SK-N-SH treated with all-trans-retinoic acid at 6 μM for 48 hours (cell line): ENCODE results near the gene RALBP1.

Source experiments
- ESRRG ChIP-seq: fragments of 250-450 bp; sonication (Bioruptor Pico); IDR thresholded peaks from 2 replicates; pipeline ENCODE4 v1.6.1; 2021; ENCODE audit warnings: mild to moderate bottlenecking
- GLIS3 ChIP-seq: fragments of 250-450 bp; sonication (Bioruptor Pico); IDR thresholded peaks from 2 replicates; pipeline ENCODE4 v1.5.0; 2020; ENCODE audit warnings: mild to moderate bottlenecking, moderate library complexity
- RARB ChIP-seq: fragments of 250-450 bp; sonication (Bioruptor Pico); IDR thresholded peaks from 2 replicates; pipeline ENCODE4 v1.8.0; 2021; ENCODE audit warnings: mild to moderate bottlenecking, moderate library complexity
- SNAI2 ChIP-seq: fragments of 250-450 bp; sonication (Bioruptor Pico); IDR thresholded peaks from 2 replicates; pipeline ENCODE4 v1.5.0; 2020; ENCODE audit warnings: mild to moderate bottlenecking, moderate library complexity
- ZC3H10 ChIP-seq: fragments of 250-450 bp; sonication (Bioruptor Pico); IDR thresholded peaks from 2 replicates; pipeline ENCODE4 v1.5.1; 2021; ENCODE audit warnings: mild to moderate bottlenecking, moderate library complexity
- ZFP3 ChIP-seq: fragments of 250-450 bp; sonication (Bioruptor Pico); IDR thresholded peaks from 2 replicates; pipeline ENCODE4 v1.5.0; 2020; ENCODE audit warnings: mild to moderate bottlenecking, moderate library complexity
- ZFP30 ChIP-seq: fragments of 450-650 bp; formaldehyde crosslinking; IDR thresholded peaks from 2 replicates; pipeline ENCODE4 v1.5.0; 2022; ENCODE audit warnings: mild to moderate bottlenecking, moderate library complexity
- ZNF8 ChIP-seq: fragments of 450-650 bp; formaldehyde crosslinking; IDR thresholded peaks from 2 replicates; pipeline ENCODE4 v1.5.0; 2020; ENCODE audit warnings: mild to moderate bottlenecking, moderate library complexity
- TF ChIP-seq, protein P1 (sequence below): fragments of 250-450 bp; sonication (Bioruptor Pico); IDR thresholded peaks from 2 replicates; pipeline ENCODE4 v1.8.0; 2020; ENCODE audit warnings: mild to moderate bottlenecking, moderate library complexity, borderline replicate concordance
- TF ChIP-seq, protein P2 (sequence below): fragments of 250-450 bp; sonication (Bioruptor Pico); IDR thresholded peaks from 2 replicates; pipeline ENCODE4 v1.5.1; 2021; ENCODE audit warnings: mild to moderate bottlenecking, moderate library complexity

DNA sequence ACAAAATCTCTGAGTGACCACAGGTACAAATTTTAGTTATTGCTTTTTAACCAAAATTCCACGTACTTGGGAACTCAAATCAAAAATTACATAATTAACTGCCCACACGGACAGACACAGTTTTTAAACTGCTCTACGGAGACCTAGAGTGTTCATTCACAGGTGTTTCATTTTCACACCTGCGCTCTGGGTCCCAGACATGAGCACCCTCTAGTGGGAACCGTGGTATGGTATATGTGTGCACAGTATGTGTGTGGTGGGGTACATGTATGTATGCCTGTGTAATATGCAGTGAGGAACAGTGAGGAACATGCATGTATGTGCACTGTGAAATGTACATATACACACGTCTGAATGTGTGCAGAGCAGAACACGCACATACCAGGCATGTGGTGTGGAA is 74.1 kb downstream of the RALBP1 start:
- TF ChIP-seq ZFP30 (no peak), ZC3H10 (CRISPR knock-in tag) (no peak), SNAI2 (no peak), RARB (no peak), ZFP3 (CRISPR knock-in tag) (no peak), GLIS3 (CRISPR knock-in tag) (no peak), ESRRG (no peak), ZNF8 (CRISPR knock-in tag) (no peak)
- TF ChIP-seq, protein P1, sequence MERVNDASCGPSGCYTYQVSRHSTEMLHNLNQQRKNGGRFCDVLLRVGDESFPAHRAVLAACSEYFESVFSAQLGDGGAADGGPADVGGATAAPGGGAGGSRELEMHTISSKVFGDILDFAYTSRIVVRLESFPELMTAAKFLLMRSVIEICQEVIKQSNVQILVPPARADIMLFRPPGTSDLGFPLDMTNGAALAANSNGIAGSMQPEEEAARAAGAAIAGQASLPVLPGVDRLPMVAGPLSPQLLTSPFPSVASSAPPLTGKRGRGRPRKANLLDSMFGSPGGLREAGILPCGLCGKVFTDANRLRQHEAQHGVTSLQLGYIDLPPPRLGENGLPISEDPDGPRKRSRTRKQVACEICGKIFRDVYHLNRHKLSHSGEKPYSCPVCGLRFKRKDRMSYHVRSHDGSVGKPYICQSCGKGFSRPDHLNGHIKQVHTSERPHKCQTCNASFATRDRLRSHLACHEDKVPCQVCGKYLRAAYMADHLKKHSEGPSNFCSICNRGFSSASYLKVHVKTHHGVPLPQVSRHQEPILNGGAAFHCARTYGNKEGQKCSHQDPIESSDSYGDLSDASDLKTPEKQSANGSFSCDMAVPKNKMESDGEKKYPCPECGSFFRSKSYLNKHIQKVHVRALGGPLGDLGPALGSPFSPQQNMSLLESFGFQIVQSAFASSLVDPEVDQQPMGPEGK: no peak
- TF ChIP-seq, protein P2, sequence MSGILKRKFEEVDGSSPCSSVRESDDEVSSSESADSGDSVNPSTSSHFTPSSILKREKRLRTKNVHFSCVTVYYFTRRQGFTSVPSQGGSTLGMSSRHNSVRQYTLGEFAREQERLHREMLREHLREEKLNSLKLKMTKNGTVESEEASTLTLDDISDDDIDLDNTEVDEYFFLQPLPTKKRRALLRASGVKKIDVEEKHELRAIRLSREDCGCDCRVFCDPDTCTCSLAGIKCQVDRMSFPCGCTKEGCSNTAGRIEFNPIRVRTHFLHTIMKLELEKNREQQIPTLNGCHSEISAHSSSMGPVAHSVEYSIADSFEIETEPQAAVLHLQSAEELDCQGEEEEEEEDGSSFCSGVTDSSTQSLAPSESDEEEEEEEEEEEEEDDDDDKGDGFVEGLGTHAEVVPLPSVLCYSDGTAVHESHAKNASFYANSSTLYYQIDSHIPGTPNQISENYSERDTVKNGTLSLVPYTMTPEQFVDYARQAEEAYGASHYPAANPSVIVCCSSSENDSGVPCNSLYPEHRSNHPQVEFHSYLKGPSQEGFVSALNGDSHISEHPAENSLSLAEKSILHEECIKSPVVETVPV (CRISPR knock-in tag): no peak
